ENCODE measurements around the gene MAN1C1. TPM values are rescaled to one million over a fixed set of nuclear protein-coding genes. Genes with fewer than 3 reads are reported as not detected.

The MAN1C1 gene
- total and polyA plus RNA-seq, 10 of the 15 experiments (the other 5 are each of a cell fraction or from before 2014, with no cell fraction given), result 0.12 to 0.56 (median 0.22) TPM; not detected in 3

DNA sequence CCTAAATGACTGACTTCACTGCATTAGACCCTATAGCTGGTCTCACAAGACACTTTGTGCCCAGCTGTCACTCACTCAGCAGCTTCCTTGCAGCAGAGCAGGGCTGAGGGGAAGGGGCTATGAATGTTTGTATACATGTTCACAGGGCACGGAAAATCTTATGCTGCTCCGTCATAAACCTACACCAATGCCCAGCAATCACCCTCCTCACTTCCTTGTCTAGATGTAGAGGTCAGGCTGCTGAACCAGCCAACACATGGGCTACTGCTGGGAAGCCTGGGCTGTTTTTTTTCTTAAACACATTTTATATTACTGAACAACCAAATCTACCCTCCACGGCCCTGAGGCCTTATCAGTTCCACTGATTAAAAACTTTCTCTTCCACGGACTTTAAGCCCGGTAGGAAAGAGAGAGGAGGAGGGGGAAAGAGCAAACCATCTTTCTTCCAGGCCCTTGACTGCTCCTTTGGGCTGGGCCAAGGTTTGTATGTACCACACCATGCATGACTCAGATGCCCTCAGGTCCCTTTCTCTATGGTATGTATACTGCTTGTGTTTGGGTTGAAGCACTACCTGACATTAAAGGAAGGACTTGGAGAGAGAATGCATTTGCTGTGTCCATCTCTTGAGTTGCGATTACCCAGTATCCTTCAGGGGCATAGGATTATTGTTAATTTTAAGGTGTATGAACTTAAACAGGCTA, 215.9 kb downstream of the MAN1C1 start:
- H3K4me1 ChIP-seq (ENCODE audit: control insufficient read depth, insufficient read depth, low read length), result no peaks in the 10 kb centered on the region
- in situ Hi-C loops (cut with MboI) (no loop called here), intact Hi-C loops (cut with micrococcal nuclease; ENCODE audit: unreplicated experiment) (no loop called here)
- TSS peak; percentile 72 for BruUV-seq (replicated peaks)
- no peaks in the 10 kb centered on the region for H3K27me3 ChIP-seq (replicated peaks in 1 of 2; ENCODE audit: control insufficient read depth in 2 of 2, insufficient read depth in 2 of 2, low read length in 1 of 2)
- no peak overlapping the region for H2AFZ ChIP-seq (ENCODE audit: control insufficient read depth, low read depth, low read length)
- no peaks in the 10 kb centered on the region for H3K9me3 ChIP-seq (replicated peaks; ENCODE audit: control insufficient read depth, insufficient read depth, low read length)
- SMC1A ChIA-PET (ENCODE audit: uncharacterized antibody, unreplicated experiment), result interaction anchor here (5.0 kb wide), 1 partner anchor 166 kb away, joined by 25 read pairs; the partner anchor contains the start of gene PAFAH2
- POLR2A ChIA-PET, result interaction anchor here (1.1 kb wide), 1 partner anchor 12 kb away, joined by 4 read pairs; the partner anchor contains the start of gene MTFR1L
- H4K20me1 ChIP-seq (ENCODE audit: control insufficient read depth, insufficient read depth), result no peaks in the 10 kb centered on the region
- no peak for DNase-seq (ENCODE audit: low read depth, low spot score)
- RAD21 ChIA-PET (ENCODE audit: unreplicated experiment), result interaction anchor here (0.8 to 1.4 kb wide), 3 partner anchors 12 to 224 kb away, joined by 3 read pairs; partner anchors contain the start of gene PAFAH2
- ATAC-seq, result no peak
- no peak for FAIRE-seq
- H3K27ac ChIP-seq (ENCODE audit: control insufficient read depth, insufficient read depth), result no peak overlapping the region
- no peak overlapping the region for H3K4me2 ChIP-seq (ENCODE audit: control insufficient read depth, insufficient read depth)
- H3K9ac ChIP-seq (ENCODE audit: control insufficient read depth, insufficient read depth, low read length), result no peak overlapping the region
- no peaks in the 10 kb centered on the region for H3K79me2 ChIP-seq (ENCODE audit: control insufficient read depth, insufficient read depth, low read length)
- peaks cover 7 to 37% of the 10 kb centered on the region in 2 experiments for H3K36me3 ChIP-seq (ENCODE audit: control insufficient read depth in 2 of 2, insufficient read depth in 2 of 2, low read length in 1 of 2)
- no peak overlapping the region for H3K4me3 ChIP-seq
- CTCF ChIA-PET, result interaction anchor here (1.0 to 1.8 kb wide), 3 partner anchors 72 to 170 kb away, joined by 3 to 10 read pairs (median 3); partner anchors contain the start of gene PAFAH2
- WGBS (ENCODE audit: insufficient coverage, insufficient replicate concordance, low lambda C conversion rate, missing lambda C conversion rate), result 96% methylated on average over 6 of the region's 6 CpGs
- TF ChIP-seq MYC (IDR thresholded peaks at IDR 0.05; ENCODE audit: insufficient read depth, insufficient read length, insufficient replicate concordance, low read length, severe bottlenecking) (no peak), MTA3 (IDR thresholded peaks at IDR 0.05; ENCODE audit: borderline replicate concordance, low read length) (no peak), SMAD1 (IDR thresholded peaks at IDR 0.05; ENCODE audit: low read depth, partially characterized antibody) (no peak), ESRRA (IDR thresholded peaks at IDR 0.05; ENCODE audit: low read length) (no peak), RB1 (IDR thresholded peaks at IDR 0.05; ENCODE audit: borderline replicate concordance) (no peak), SMARCA5 (IDR thresholded peaks at IDR 0.05) (no peak), STAT3 (IDR thresholded peaks at IDR 0.05; ENCODE audit: low read depth, low read length) (no peak), RBBP5 (conservative IDR thresholded peaks at IDR 0.05) (no peak)
- TF ChIP-seq, protein P1, sequence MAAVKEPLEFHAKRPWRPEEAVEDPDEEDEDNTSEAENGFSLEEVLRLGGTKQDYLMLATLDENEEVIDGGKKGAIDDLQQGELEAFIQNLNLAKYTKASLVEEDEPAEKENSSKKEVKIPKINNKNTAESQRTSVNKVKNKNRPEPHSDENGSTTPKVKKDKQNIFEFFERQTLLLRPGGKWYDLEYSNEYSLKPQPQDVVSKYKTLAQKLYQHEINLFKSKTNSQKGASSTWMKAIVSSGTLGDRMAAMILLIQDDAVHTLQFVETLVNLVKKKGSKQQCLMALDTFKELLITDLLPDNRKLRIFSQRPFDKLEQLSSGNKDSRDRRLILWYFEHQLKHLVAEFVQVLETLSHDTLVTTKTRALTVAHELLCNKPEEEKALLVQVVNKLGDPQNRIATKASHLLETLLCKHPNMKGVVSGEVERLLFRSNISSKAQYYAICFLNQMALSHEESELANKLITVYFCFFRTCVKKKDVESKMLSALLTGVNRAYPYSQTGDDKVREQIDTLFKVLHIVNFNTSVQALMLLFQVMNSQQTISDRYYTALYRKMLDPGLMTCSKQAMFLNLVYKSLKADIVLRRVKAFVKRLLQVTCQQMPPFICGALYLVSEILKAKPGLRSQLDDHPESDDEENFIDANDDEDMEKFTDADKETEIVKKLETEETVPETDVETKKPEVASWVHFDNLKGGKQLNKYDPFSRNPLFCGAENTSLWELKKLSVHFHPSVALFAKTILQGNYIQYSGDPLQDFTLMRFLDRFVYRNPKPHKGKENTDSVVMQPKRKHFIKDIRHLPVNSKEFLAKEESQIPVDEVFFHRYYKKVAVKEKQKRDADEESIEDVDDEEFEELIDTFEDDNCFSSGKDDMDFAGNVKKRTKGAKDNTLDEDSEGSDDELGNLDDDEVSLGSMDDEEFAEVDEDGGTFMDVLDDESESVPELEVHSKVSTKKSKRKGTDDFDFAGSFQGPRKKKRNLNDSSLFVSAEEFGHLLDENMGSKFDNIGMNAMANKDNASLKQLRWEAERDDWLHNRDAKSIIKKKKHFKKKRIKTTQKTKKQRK (IDR thresholded peaks at IDR 0.05; ENCODE audit: low read depth, low read length), result no peak
- TF ChIP-seq, protein P2, sequence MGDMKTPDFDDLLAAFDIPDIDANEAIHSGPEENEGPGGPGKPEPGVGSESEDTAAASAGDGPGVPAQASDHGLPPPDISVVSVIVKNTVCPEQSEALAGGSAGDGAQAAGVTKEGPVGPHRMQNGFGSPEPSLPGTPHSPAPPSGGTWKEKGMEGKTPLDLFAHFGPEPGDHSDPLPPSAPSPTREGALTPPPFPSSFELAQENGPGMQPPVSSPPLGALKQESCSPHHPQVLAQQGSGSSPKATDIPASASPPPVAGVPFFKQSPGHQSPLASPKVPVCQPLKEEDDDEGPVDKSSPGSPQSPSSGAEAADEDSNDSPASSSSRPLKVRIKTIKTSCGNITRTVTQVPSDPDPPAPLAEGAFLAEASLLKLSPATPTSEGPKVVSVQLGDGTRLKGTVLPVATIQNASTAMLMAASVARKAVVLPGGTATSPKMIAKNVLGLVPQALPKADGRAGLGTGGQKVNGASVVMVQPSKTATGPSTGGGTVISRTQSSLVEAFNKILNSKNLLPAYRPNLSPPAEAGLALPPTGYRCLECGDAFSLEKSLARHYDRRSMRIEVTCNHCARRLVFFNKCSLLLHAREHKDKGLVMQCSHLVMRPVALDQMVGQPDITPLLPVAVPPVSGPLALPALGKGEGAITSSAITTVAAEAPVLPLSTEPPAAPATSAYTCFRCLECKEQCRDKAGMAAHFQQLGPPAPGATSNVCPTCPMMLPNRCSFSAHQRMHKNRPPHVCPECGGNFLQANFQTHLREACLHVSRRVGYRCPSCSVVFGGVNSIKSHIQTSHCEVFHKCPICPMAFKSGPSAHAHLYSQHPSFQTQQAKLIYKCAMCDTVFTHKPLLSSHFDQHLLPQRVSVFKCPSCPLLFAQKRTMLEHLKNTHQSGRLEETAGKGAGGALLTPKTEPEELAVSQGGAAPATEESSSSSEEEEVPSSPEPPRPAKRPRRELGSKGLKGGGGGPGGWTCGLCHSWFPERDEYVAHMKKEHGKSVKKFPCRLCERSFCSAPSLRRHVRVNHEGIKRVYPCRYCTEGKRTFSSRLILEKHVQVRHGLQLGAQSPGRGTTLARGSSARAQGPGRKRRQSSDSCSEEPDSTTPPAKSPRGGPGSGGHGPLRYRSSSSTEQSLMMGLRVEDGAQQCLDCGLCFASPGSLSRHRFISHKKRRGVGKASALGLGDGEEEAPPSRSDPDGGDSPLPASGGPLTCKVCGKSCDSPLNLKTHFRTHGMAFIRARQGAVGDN (IDR thresholded peaks at IDR 0.05), result no peak
- TF ChIP-seq, protein P3, sequence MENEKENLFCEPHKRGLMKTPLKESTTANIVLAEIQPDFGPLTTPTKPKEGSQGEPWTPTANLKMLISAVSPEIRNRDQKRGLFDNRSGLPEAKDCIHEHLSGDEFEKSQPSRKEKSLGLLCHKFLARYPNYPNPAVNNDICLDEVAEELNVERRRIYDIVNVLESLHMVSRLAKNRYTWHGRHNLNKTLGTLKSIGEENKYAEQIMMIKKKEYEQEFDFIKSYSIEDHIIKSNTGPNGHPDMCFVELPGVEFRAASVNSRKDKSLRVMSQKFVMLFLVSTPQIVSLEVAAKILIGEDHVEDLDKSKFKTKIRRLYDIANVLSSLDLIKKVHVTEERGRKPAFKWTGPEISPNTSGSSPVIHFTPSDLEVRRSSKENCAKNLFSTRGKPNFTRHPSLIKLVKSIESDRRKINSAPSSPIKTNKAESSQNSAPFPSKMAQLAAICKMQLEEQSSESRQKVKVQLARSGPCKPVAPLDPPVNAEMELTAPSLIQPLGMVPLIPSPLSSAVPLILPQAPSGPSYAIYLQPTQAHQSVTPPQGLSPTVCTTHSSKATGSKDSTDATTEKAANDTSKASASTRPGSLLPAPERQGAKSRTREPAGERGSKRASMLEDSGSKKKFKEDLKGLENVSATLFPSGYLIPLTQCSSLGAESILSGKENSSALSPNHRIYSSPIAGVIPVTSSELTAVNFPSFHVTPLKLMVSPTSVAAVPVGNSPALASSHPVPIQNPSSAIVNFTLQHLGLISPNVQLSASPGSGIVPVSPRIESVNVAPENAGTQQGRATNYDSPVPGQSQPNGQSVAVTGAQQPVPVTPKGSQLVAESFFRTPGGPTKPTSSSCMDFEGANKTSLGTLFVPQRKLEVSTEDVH (IDR thresholded peaks at IDR 0.05; ENCODE audit: low read depth, partially characterized antibody), result no peak

Measured in GM12878 (cell line).